ENCODE results near the gene AKIRIN2. TPM values are rescaled to one million over a fixed set of nuclear protein-coding genes. Genes with fewer than 3 reads are reported as not detected.

The AKIRIN2 gene
- total and polyA plus RNA-seq, 9 donors: 24.3 to 53.6 (median 43.3) TPM

DNA sequence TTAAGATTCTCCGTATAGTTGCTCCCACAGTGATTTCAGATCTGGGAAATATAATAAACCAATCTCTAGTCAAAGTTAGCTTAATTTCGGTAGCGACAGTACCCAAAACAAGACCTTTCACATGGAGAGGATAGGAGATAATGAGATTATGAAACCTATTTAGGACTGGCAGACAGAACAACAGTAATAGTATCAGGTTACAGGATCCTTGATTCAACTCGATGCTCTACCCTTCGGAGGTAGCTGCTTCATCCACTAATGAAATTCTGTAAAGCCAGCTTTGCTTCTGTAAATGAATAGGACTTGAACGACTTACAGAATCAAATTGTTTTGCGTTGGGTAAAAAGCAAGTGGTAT, 534 bp upstream of the AKIRIN2 start:
- Histone ChIP-seq H3K27me3 (no peaks in the 10 kb centered on the region), H3K27ac (peak overlapping the region in 1 of 2 donors; percentile 63), H3K36me3 (no peaks in the 10 kb centered on the region), H3K4me3 (peak overlapping the region; percentile 89), H3K9me3 (no peaks in the 10 kb centered on the region), H3K4me1 (ENCODE audit: insufficient read depth) (peaks cover 2% of the 10 kb centered on the region)
- no peak for TF ChIP-seq POLR2A (IDR thresholded peaks at IDR 0.05)
- TF ChIP-seq, protein P1, sequence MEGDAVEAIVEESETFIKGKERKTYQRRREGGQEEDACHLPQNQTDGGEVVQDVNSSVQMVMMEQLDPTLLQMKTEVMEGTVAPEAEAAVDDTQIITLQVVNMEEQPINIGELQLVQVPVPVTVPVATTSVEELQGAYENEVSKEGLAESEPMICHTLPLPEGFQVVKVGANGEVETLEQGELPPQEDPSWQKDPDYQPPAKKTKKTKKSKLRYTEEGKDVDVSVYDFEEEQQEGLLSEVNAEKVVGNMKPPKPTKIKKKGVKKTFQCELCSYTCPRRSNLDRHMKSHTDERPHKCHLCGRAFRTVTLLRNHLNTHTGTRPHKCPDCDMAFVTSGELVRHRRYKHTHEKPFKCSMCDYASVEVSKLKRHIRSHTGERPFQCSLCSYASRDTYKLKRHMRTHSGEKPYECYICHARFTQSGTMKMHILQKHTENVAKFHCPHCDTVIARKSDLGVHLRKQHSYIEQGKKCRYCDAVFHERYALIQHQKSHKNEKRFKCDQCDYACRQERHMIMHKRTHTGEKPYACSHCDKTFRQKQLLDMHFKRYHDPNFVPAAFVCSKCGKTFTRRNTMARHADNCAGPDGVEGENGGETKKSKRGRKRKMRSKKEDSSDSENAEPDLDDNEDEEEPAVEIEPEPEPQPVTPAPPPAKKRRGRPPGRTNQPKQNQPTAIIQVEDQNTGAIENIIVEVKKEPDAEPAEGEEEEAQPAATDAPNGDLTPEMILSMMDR (IDR thresholded peaks at IDR 0.05): no peak
- TF ChIP-seq EP300 (IDR thresholded peaks at IDR 0.05): no peak
- intact Hi-C loops (cut with DNase I): no loop called here
- WGBS, 3 donors: 0 to 2% (median 1%) methylated on average over 7 of the region's 7 CpGs
- DNase-seq: no peak

DNA sequence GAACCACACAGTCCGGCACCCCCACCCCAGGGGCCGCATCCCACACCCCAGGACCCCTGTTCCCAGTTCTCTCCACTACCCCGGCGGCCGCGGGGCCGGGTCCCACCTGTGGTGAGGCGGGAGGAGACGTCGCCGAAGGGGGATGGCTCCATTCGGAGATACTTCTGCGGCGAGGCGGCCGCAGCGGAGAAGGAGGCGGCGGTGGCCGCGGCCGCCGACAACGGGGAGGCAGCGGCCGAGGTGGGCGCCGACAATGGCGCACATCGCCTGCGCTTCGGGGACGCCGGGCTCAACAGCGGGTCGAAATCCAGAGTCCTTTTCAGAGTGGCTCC, 723 bp downstream of the AKIRIN2 start:
- no peak for TF ChIP-seq POLR2A (IDR thresholded peaks at IDR 0.05)
- no peak for TF ChIP-seq EP300 (IDR thresholded peaks at IDR 0.05)
- TF ChIP-seq, protein P1 (IDR thresholded peaks at IDR 0.05): no peak
- Histone ChIP-seq H3K27me3 (no peaks in the 10 kb centered on the region), H3K36me3 (no peaks in the 10 kb centered on the region), H3K4me3 (peak overlapping the region; percentile 89), H3K4me1 (ENCODE audit: insufficient read depth) (peaks cover 6% of the 10 kb centered on the region), H3K27ac (peak overlapping the region; percentile 79 to 91), H3K9me3 (no peaks in the 10 kb centered on the region)
- peak; percentile 31 to 67 (median 56) for DNase-seq
- intact Hi-C loops (cut with DNase I): no loop called here
- 0 to 1% (median 0%) methylated on average over 36 of the region's 36 CpGs for WGBS, 3 donors

DNA sequence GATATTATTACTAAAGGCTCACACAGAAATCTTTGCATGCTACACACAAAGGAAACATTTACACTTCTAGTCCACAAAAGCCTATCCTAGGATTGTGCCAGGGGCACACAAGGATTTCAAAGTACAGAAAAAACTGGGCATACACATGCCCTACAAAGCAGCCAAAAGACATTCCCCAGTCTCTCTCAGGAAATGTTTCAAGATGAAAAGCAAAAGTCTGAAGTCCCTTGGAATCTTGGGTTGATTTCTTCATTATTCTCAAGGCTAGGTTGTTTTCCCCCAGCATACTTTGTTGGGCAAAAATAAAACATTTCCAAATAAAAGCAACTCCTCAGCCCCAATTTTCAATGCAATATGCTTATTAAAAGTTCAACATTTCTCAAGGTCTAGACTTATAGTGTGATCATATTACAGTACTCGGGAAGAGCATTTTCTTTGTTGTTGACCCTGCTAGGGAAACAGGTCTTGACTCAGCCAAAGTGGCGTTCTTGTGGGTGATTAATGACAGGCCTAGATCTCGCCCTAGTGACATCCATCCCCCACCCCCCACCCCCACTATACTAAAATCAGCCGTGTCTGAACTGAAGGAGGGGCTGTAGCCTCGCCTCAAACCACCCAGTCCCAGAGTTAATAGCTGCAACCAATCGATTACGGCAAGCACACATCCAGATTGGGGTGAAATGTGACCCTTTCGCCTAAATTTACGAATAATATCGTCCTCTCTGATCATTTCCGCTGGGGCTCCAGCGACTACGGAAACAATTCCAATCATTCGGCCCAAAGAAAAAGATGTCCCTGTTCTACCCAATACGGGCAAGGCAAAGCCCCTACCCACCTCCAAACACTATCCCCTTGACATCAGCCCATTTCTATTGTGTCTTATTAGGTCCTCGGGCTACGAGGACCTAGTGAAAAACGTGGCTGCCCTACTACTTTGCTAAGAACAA, 1.4 kb downstream of the AKIRIN2 start:
- TF ChIP-seq POLR2A (IDR thresholded peaks at IDR 0.05) (no peak), EP300 (IDR thresholded peaks at IDR 0.05) (no peak)
- TF ChIP-seq, protein P1 (IDR thresholded peaks at IDR 0.05): no peak
- H3K4me1 ChIP-seq (ENCODE audit: insufficient read depth): peaks cover 9% of the 10 kb centered on the region
- no peaks in the 10 kb centered on the region for H3K36me3 ChIP-seq
- peak overlapping the region; percentile 89 for H3K4me3 ChIP-seq
- peak overlapping the region; percentile 79 to 91 for H3K27ac ChIP-seq
- H3K27me3 ChIP-seq: no peaks in the 10 kb centered on the region
- 0 to 1% (median 0%) methylated on average over 18 of the region's 18 CpGs for WGBS, 3 donors
- DNase-seq: peak in 4 of 5 donors; percentile 16 to 36 (median 29)
- intact Hi-C loops (cut with DNase I): no loop called here
- no peaks in the 10 kb centered on the region for H3K9me3 ChIP-seq

DNA sequence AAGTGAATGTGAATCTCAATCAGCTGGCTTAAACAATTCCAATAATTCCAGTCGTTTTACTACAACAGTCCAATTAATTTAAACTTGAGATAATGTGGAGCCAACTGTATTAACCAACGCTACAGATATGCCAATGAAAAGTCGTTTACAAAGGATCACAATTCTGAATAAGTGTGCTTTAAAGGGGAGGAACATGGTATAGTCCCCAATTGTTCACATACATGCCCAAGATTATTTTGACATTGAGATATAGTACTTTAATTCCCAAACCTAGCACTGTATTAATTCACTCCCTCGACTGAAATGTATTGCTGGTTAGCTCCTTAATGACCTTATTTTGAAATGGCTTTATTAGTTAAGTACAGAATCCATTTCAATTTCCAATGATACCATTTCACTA, 2.5 kb downstream of the AKIRIN2 start:
- no peak for DNase-seq
- Histone ChIP-seq H3K4me3 (peak overlapping the region; percentile 89), H3K27ac (no peak overlapping the region), H3K36me3 (no peaks in the 10 kb centered on the region), H3K27me3 (no peaks in the 10 kb centered on the region), H3K4me1 (ENCODE audit: insufficient read depth) (peaks cover 9% of the 10 kb centered on the region), H3K9me3 (no peaks in the 10 kb centered on the region)
- intact Hi-C loops (cut with DNase I): no loop called here
- WGBS, 3 donors: 1 to 2% (median 2%) methylated on average over 4 of the region's 4 CpGs
- TF ChIP-seq EP300 (IDR thresholded peaks at IDR 0.05) (no peak), POLR2A (IDR thresholded peaks at IDR 0.05) (no peak)
- TF ChIP-seq, protein P1 (IDR thresholded peaks at IDR 0.05): no peak
